HepG2 (cell line): ENCODE results near the gene GLDN. TPM values are rescaled to one million over a fixed set of nuclear protein-coding genes. Genes with fewer than 3 reads are reported as not detected.

ENCODE experiments used
- ARNT2 ChIP-seq: sonication (generic); formaldehyde crosslinking; IDR thresholded peaks from 2 replicates; pipeline ENCODE4 v1.8.0; 2022; ENCODE audit warnings: mild to moderate bottlenecking, low read depth, missing genetic modification reagents, moderate library complexity
- BRCA1 ChIP-seq: sonication (generic); formaldehyde crosslinking; IDR thresholded peaks from 2 replicates; pipeline ENCODE4 v1.4.0; 2020; ENCODE audit warnings: missing genetic modification reagents
- CREB1 ChIP-seq, 2 experiments: fragments of 450-650 bp in 1 of 2; IDR thresholded peaks; 2 replicates each; pipeline ENCODE4 v1.6.1; 2016 to 2017; ENCODE audit warnings: control low read depth in 1 of 2, mild to moderate bottlenecking in 1 of 2, missing compliant biosample characterization in 1 of 2, missing genetic modification characterization in 1 of 2
- NR2F2 ChIP-seq: IDR thresholded peaks from 2 replicates; pipeline ENCODE4 v1.6.1; 2012; ENCODE audit warnings: low read depth, inconsistent platforms, borderline replicate concordance
- ZNF124 ChIP-seq: sonication (generic); formaldehyde crosslinking; IDR thresholded peaks from 2 replicates; pipeline ENCODE4 v1.4.0; 2020; ENCODE audit warnings: missing genetic modification reagents
- polyA plus RNA-seq, 8 experiments: library from polyadenylated mRNA; depleted of rRNA in 3 of 8; stranded (reverse) in 7 of 8; unstranded in 1 of 8; fragments of >200 nt; fragmentation: Illumina TruSeq in 4 of 8; extraction: Trizol in 4 of 8; gene quantifications; 2 replicates each; pipeline versions ENCODE4 v1.2.1 to v1.2.3, GENCODE V29; 2011 to 2016; ENCODE audit warnings: low read depth in 4 of 8, missing spikeins in 1 of 8, mixed read lengths in 1 of 8; ENCODE audit not compliant: insufficient read depth in 1 of 8
- total RNA-seq, 5 experiments: library from RNA; depleted of rRNA; stranded (reverse); fragments of >200 nt; fragmentation: Illumina TruSeq; extraction: Trizol; gene quantifications; 2 replicates each; pipeline ENCODE4 v1.2.3, GENCODE V29; 2016; ENCODE audit warnings: low read depth in 1 of 5
- TF ChIP-seq, protein P1 (sequence below): sonication (generic); formaldehyde crosslinking; IDR thresholded peaks from 2 replicates; pipeline ENCODE4 v1.4.0; 2020; ENCODE audit warnings: missing genetic modification reagents
- TF ChIP-seq, protein P2 (sequence below): sonication (generic); formaldehyde crosslinking; IDR thresholded peaks from 2 replicates; pipeline ENCODE4 v1.4.0; 2020; ENCODE audit warnings: missing genetic modification reagents
- TF ChIP-seq, protein P3 (sequence below): sonication (generic); formaldehyde crosslinking; IDR thresholded peaks from 2 replicates; pipeline ENCODE4 v1.8.1; 2022; ENCODE audit warnings: mild to moderate bottlenecking, missing genetic modification reagents
- TF ChIP-seq, protein P4 (sequence below): sonication (generic); formaldehyde crosslinking; IDR thresholded peaks from 2 replicates; pipeline ENCODE4 v1.8.0; 2022; ENCODE audit warnings: missing genetic modification reagents, mild to moderate bottlenecking, inconsistent platforms, borderline replicate concordance
- TF ChIP-seq, protein P5 (sequence below): sonication (generic); formaldehyde crosslinking; IDR thresholded peaks from 2 replicates; pipeline ENCODE4 v1.4.0; 2020; ENCODE audit warnings: mild to moderate bottlenecking, missing genetic modification reagents
- TF ChIP-seq, protein P6 (sequence below): sonication (generic); formaldehyde crosslinking; conservative IDR thresholded peaks from 2 replicates; pipeline ENCODE4 v1.5.0; 2020; ENCODE audit warnings: missing genetic modification reagents

Gene GLDN
- total and polyA plus RNA-seq, 2 of the 13 experiments (the other 11 are each of a cell fraction or from before 2014, with no cell fraction given), result 0.86 to 1.0 TPM

DNA sequence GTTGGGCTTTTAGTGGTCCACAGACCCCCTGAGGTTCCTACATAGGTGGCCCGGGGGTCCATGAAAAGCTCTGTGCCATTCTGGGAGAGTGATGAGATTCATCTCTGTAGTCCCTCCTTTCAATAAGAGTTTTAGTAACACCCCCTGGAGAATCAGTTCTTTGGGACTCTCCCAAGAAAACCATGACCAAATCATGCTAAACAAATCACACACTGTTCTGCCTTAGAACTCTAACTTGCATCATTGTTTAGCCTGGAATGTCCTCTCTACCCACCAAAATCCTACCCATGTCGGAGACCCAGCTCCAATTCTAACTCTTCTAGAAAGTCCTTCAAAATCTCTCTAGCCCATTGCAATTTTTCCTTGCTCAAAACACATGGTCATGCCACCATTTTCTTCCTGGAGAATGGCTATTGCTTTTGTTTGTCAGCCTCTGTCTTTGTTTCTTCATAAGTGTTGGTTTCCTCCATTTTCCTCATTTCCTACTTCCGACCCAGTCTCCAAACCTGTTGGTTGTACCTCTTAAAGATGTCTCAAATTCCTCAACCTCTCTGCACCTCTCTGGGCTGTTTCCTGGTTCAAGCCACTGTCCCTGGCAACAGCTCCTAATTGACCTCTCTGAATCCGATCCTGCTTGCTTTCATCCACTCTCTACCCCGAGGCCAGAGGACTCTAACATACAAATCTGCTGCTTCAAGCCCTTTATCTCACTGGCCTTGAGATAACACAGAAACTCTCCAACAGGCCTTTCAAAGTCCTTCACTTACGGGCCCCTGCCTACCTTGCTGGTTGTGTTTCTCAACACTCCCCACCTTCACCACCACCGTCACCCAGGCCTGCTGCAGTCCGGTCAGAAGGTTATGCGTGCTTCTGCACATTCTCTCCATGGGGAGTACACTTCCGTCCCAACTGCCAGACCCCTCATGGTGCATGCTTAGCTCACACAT is 26.8 kb upstream of the GLDN start (continued):
- TF ChIP-seq ZNF124 (CRISPR knock-in tag), result peak; percentile 33; the same call in 1 of the 2 replicates
- no peak for TF ChIP-seq BRCA1 (CRISPR knock-in tag)
- TF ChIP-seq, protein P1, sequence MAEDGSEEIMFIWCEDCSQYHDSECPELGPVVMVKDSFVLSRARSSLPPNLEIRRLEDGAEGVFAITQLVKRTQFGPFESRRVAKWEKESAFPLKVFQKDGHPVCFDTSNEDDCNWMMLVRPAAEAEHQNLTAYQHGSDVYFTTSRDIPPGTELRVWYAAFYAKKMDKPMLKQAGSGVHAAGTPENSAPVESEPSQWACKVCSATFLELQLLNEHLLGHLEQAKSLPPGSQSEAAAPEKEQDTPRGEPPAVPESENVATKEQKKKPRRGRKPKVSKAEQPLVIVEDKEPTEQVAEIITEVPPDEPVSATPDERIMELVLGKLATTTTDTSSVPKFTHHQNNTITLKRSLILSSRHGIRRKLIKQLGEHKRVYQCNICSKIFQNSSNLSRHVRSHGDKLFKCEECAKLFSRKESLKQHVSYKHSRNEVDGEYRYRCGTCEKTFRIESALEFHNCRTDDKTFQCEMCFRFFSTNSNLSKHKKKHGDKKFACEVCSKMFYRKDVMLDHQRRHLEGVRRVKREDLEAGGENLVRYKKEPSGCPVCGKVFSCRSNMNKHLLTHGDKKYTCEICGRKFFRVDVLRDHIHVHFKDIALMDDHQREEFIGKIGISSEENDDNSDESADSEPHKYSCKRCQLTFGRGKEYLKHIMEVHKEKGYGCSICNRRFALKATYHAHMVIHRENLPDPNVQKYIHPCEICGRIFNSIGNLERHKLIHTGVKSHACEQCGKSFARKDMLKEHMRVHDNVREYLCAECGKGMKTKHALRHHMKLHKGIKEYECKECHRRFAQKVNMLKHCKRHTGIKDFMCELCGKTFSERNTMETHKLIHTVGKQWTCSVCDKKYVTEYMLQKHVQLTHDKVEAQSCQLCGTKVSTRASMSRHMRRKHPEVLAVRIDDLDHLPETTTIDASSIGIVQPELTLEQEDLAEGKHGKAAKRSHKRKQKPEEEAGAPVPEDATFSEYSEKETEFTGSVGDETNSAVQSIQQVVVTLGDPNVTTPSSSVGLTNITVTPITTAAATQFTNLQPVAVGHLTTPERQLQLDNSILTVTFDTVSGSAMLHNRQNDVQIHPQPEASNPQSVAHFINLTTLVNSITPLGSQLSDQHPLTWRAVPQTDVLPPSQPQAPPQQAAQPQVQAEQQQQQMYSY, result peak; percentile 53; the same call in 1 of the 2 replicates
- TF ChIP-seq, protein P2, sequence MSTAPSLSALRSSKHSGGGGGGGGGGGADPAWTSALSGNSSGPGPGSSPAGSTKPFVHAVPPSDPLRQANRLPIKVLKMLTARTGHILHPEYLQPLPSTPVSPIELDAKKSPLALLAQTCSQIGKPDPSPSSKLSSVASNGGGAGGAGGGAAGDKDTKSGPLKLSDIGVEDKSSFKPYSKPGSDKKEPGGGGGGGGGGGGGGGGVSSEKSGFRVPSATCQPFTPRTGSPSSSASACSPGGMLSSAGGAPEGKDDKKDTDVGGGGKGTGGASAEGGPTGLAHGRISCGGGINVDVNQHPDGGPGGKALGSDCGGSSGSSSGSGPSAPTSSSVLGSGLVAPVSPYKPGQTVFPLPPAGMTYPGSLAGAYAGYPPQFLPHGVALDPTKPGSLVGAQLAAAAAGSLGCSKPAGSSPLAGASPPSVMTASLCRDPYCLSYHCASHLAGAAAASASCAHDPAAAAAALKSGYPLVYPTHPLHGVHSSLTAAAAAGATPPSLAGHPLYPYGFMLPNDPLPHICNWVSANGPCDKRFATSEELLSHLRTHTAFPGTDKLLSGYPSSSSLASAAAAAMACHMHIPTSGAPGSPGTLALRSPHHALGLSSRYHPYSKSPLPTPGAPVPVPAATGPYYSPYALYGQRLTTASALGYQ (CRISPR knock-in tag), result no peak
- peak; percentile 66; the same call in 1 of the 2 replicates for TF ChIP-seq ARNT2 (CRISPR knock-in tag)
- TF ChIP-seq, protein P3, sequence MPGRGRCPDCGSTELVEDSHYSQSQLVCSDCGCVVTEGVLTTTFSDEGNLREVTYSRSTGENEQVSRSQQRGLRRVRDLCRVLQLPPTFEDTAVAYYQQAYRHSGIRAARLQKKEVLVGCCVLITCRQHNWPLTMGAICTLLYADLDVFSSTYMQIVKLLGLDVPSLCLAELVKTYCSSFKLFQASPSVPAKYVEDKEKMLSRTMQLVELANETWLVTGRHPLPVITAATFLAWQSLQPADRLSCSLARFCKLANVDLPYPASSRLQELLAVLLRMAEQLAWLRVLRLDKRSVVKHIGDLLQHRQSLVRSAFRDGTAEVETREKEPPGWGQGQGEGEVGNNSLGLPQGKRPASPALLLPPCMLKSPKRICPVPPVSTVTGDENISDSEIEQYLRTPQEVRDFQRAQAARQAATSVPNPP (CRISPR knock-in tag), result no peak
- TF ChIP-seq, protein P4, sequence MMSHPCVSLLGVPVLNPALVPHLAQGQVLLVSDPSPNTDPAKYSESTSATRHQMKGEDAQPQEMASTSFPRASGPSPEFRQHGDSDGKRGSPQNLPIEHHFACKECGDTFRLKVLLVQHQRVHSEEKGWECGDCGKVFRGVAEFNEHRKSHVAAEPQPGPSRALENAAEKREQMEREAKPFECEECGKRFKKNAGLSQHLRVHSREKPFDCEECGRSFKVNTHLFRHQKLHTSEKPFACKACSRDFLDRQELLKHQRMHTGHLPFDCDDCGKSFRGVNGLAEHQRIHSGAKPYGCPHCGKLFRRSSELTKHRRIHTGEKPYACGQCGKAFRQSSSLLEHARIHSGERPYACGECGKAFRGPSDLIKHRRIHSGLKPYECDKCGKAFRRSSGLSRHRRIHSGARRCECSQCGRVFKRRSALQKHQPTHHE (CRISPR knock-in tag), result no peak
- TF ChIP-seq, protein P5, sequence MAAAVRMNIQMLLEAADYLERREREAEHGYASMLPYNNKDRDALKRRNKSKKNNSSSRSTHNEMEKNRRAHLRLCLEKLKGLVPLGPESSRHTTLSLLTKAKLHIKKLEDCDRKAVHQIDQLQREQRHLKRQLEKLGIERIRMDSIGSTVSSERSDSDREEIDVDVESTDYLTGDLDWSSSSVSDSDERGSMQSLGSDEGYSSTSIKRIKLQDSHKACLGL (CRISPR knock-in tag), result no peak
- no peak for TF ChIP-seq CREB1 (IDR thresholded peaks at IDR 0.05)
- TF ChIP-seq CREB1 (CRISPR knock-in tag; IDR thresholded peaks at IDR 0.05), result no peak
- TF ChIP-seq, protein P6, sequence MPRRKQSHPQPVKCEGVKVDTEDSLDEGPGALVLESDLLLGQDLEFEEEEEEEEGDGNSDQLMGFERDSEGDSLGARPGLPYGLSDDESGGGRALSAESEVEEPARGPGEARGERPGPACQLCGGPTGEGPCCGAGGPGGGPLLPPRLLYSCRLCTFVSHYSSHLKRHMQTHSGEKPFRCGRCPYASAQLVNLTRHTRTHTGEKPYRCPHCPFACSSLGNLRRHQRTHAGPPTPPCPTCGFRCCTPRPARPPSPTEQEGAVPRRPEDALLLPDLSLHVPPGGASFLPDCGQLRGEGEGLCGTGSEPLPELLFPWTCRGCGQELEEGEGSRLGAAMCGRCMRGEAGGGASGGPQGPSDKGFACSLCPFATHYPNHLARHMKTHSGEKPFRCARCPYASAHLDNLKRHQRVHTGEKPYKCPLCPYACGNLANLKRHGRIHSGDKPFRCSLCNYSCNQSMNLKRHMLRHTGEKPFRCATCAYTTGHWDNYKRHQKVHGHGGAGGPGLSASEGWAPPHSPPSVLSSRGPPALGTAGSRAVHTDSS (CRISPR knock-in tag), result no peak
- peak; percentile 47; the same call in 1 of the 2 replicates for TF ChIP-seq NR2F2
